HG03432 (cell line): Measurements from ENCODE around the gene FASLG.
"Not testable (repeated sequence)": the region's sequence is repeated elsewhere in the genome, so short reads cannot be mapped to it uniquely, and the experiment has no call there.

ENCODE experiments used
- ATAC-seq: cut with Tn5 transposase; IDR thresholded peaks from one replicate; pipeline ENCODE4 v1.9.1; 2021; ENCODE audit warnings: mild to moderate bottlenecking, moderate library complexity; ENCODE audit not compliant: unreplicated experiment

Gene FASLG, protein sequence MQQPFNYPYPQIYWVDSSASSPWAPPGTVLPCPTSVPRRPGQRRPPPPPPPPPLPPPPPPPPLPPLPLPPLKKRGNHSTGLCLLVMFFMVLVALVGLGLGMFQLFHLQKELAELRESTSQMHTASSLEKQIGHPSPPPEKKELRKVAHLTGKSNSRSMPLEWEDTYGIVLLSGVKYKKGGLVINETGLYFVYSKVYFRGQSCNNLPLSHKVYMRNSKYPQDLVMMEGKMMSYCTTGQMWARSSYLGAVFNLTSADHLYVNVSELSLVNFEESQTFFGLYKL

DNA sequence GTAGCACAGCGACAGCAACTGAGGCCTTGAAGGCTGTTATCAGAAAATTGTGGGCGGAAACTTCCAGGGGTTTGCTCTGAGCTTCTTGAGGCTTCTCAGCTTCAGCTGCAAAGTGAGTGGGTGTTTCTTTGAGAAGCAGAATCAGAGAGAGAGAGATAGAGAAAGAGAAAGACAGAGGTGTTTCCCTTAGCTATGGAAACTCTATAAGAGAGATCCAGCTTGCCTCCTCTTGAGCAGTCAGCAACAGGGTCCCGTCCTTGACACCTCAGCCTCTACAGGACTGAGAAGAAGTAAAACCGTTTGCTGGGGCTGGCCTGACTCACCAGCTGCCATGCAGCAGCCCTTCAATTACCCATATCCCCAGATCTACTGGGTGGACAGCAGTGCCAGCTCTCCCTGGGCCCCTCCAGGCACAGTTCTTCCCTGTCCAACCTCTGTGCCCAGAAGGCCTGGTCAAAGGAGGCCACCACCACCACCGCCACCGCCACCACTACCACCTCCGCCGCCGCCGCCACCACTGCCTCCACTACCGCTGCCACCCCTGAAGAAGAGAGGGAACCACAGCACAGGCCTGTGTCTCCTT, at the start of gene FASLG:
Gene FASLG (plus strand): TSS at position 233 of the 583 bp plus-strand sequence. CDS start 99 bp downstream, at position 332.
- no peak for ATAC-seq

DNA sequence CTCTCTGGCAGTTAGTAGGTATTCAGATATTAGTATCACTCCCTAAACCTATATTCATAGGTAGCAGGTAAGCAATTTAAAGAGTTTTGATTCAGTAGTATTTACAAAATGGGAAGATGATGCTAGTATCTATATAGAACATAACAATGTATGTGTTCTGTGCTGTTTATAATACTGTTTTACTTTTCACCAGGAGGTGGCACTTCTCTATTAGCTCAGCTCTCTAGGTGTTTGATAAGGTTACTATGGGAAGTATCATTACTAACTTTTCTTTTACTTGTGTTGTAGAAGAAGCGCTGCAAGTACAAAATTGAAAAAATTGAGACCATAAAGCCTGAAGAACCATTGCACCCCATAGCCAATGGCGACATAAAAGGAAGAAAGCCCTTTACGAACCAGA, 49.4 kb upstream of the FASLG start:
- ATAC-seq = no peak

DNA sequence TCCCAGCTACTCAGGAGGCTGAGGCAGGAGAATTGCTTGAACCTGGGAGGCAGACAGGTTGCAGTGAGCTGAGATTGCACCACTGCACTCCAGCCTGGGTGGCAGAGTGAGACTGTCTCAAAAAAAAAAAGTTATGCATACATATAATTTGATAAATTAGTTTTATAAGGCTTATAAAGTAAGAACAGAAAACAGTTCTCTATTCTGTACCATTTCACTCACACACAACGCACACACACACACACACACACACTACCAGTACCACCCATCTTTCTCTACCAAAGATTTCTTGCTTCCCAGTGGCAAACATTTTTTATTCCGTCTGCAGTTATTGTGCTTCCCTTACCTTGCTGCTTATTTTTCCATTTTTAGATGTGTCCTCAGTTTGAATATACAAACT, 46.4 kb upstream of the FASLG start:
- no peak for ATAC-seq

DNA sequence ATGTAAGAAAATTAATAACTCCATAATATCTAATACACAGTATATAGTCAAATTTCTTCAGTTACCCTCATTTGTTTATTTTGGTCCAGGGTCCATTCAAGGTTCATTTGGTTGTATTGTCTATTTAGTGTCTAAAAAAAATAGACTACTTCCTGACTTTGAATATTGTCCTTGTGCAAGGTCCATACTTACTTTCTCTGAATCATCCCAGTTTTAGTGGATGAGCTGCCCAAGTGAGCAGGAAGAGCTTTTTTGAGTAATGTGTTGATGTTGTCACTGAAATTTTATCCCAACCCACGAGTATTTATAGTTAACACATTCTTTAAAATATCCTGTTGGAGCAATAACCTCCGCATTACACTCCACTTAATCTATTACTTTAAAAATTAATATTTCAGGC, 45.6 kb upstream of the FASLG start:
- no peak for ATAC-seq

DNA sequence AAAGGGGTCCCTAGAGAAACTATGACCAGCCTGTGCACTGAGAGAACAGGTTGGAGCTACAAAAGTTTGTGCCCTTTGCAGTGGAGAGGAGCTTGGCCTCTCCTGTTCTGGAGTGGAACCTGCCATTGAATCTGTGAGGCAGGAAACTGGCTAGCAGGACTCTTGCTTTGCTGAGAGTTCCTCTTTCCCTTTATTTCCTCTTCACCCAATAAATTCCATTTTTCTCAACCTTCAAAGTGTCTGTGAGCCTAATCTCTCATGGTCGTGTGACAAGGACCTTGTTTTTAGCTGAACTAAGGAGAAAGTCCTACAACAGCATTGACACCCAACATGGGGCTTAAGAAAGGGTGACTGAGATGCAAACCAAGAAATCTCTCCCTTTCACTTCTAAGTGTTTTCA, 42.7 kb upstream of the FASLG start:
- ATAC-seq = no peak

DNA sequence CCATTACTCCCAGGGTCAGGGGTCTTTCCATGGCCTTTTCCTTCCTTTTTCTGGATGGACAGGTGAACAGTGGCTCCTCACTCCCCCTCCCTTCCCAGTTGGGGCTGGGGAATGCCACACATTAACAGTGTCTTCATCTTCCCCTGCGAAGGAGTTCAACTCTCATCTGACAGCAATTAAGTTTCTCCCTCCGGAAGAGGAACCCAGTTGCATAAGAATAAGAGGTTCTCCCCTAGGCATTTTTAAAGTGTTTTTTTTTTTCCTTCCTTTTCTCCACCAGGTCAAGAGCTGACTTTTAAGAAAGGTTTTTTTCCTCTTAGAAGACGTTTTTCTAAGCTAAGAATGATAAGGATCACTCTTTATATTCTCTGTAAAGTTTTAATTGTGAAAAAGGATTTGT, 42.3 kb upstream of the FASLG start:
- ATAC-seq = no peak

DNA sequence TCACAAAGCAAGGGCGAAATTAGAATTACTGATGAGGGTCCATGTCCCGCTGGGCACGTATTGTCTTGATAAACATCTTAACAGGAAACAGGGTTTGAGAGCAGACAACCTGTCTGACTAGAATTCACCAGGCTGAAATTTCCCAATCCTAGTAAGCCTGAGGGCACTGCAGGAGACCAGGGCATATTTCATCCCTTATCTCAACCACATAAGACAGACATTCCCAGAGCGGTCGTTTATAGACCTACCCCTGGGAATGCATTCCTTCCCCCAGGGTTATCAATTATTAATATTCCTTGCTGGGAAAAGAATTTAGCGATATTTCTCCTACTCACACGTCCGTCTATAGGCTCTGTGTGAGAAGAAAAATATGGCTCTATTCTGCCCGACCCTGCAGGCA, 38.3 kb upstream of the FASLG start:
- ATAC-seq = not testable (repeated sequence)

DNA sequence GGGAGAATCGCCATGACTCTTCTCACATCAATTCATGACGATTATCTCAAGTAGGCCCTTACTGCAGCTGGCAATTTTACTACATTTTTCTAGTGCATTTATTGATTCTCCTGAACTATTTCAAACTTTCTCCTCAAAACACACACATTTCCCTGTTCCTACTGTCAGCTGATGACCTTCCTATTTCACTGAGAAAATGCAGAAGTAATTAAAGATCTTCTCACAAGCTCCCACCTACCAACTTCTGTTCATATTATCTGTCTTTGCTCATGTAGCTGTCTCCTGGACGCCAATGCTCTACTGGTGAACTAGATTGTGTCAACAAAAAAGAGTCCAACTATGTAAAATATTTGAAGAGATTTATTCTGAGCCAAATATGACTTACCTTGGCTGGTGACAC, 36.4 kb upstream of the FASLG start:
- no peak for ATAC-seq

DNA sequence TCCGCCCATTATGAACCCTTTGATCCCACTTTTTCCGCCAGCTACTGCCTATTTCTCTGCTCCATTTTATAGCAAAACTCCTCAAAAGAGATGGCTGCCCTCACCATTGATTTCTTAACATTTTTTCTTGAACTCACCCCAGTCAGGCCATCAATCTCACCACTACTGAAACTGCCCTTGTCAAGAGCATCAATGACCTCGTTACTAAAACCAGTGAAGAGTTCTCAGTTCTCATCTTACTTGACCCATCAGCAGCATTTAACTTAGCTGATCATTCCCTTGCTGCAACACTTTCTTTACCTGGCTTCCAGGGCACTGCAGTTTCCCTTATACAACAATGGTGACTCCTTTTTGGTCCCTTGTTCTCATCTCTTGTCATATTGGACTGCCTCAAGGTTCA, 35.2 kb upstream of the FASLG start:
- no peak for ATAC-seq

DNA sequence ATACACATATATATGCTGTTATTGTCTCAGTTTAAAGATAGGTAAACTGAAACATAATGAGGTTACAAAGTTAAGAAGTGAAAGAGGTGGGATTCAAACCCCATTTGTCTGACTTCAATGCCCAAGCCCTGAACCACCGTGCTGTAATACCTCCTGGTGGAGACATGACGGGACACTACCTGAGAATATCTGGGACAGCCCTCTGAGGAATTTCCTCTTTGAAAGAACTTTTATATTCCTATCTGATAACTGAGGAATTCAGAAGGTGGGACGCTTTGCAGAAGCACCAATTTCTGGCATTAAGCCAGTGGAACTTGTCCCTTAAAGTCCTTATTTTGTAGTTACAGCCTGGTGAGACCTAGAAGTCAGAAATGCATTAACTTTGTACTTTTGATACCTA, 32.1 kb upstream of the FASLG start:
- ATAC-seq = no peak

DNA sequence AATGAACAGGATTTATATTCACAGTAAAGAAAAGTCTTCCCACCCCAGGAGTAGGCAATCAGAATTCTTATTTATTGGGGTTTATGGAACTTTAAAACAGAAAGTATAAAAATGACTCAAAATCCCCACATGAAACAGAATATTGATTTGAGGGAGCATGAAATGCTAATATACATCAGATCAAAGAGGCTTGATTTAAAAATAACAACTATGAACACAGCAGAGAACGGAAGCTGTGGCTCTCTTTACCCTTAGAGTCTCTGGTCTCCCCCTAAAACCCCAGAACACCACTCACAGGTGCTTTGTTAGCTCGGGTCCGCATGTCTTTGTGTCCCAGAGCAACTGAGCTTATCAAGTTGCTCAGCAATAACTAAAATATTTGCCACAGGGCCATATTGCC, 31.2 kb upstream of the FASLG start:
- ATAC-seq = no peak

DNA sequence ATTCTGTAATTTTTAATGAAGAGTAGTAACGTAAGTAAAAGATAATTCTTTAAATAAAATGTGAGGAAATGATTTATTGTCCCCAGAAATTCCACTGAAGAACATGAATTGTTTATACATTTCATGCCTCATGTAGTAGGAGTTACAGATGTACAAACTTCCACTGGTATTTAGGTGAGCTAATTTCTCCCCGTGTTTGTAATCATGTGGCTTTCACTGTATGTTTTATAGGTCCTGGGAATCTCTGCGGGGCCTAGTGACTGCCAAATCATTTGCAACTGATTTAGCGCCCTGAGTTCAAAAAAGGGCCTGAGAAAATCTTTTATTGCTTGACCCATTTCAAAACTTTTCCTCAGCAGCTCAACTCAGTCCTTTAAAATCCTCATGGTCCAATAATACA, 30.5 kb upstream of the FASLG start:
- ATAC-seq = no peak

DNA sequence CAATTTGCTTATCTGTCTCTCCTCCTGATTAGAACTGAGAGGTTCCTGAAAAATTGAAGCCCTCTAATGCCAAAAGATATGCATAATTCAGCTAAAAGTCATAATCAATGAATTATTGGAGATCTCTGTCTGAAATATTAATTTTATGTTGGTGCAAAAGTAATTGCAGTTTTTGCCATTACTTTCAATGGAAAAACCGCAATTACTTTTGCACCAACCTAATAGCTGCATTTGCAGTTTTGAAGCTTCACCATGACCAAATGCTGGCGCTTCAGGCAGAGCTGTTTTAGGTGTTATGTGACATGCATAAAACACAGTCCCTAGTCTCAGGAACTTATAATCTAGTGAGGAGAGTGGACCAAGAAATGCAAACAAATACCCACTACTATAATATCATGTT, 29.7 kb upstream of the FASLG start:
- no peak for ATAC-seq

DNA sequence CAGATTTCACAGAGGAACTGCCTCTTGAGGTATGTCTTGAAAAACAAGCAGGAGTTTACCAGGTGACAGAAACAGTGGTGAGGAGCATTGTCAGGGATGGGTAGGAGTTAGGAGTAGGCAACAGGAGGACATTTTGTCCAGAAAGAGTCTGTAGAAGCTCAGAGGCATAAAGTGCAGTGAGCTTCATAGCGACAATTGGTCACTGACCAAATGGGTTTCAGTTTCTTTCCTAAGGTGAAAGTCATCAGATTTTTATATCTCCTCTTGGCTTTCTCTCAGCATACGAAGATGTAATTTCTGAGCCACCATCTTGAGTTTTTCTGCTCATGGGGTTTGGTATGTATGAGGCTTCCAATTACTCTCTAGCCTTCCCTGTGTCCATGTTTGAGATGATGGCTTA, 29.3 kb upstream of the FASLG start:
- no peak for ATAC-seq

DNA sequence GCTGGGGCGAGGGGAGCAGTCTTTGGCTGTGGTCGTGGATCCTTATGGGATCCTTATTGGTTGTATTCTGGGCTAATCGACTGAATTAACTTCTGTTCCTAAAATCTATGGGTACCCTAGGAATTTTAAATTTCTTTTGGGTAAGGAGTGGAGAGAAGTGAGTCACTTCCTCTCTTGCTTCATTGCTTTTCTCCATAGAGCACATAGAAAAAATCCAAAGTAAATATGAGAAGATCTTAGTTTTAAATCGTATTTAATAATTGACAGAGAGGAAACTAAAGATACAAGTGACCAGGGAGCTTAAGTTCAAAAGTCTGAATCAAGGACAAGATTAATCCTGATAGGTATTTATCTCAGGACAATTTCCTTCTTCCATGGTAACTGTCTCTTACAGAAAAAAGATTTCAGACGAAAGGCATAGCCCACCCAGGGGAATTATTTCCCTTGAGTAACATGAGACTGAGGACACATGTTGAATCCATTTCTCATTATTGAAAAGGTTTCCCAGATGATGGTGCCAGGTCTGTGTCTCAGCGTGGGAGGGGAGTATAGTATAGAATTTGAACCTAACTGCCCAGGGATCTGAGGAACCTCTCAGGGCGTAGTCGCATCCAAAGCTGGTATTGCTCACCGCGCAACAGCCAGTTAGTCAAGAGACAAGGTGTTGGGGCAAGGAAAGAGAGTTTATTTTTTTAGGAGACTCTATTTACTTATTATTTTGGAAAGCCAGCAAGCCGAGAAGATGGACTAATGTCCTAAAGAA, 28.7 kb upstream of the FASLG start:
- no peak for ATAC-seq

DNA sequence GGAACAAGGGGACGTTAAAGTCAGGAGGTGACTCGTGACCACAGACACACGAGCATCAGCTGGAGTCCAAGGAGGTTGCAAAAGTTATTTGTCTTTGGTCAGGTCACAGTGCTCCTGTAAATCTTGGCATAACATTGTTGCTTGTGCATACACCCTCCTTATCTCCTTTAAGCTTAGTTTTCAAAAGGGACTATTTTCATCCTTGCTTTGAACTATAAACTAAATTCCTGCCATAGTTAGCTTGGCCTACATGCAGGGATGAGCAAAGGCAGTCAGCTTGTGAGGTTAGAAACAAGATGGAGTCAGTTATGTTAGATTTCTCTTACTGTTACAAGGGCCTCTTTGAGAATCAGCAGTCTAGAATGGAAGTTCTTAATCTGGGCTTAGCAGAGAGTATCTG, 28.0 kb upstream of the FASLG start:
- no peak for ATAC-seq

DNA sequence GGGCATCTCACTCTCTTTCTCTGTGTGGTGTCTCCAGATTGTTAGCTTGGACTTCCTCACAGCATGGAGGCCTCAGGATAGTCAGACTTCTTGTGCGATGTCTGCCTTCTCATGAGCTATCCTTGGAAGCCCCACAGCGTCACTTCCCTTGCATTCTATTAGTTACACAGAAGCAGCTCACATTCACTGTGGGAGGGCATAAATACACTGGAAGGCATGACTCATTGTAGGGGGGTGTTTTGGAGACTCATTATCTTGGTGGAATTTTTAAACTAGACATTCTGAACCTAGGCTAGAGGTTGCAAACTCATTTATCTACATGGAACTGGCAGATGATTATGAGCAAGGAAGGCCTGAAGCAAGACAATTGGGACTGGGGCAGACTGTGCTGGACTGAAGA, 21.4 kb upstream of the FASLG start:
- ATAC-seq = no peak

DNA sequence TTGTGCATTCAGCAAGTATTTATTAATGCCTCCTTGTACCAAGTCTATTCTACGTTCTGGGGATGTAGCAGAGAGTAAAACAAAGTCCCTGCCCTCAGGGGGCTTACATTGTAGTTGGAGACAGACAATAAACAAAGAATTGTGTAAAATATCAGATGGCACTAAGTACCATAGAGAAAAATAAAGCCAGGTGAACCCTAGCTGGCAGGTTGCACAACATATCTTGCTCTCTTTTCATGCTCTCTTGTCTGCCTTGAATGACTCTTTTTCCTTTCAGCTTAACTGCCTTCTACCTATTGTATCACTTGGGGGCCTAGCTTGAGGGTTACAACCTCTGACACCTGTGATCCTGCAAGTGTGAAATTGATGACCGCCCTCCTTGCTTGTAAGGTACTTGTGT, 20.7 kb upstream of the FASLG start:
- no peak for ATAC-seq

DNA sequence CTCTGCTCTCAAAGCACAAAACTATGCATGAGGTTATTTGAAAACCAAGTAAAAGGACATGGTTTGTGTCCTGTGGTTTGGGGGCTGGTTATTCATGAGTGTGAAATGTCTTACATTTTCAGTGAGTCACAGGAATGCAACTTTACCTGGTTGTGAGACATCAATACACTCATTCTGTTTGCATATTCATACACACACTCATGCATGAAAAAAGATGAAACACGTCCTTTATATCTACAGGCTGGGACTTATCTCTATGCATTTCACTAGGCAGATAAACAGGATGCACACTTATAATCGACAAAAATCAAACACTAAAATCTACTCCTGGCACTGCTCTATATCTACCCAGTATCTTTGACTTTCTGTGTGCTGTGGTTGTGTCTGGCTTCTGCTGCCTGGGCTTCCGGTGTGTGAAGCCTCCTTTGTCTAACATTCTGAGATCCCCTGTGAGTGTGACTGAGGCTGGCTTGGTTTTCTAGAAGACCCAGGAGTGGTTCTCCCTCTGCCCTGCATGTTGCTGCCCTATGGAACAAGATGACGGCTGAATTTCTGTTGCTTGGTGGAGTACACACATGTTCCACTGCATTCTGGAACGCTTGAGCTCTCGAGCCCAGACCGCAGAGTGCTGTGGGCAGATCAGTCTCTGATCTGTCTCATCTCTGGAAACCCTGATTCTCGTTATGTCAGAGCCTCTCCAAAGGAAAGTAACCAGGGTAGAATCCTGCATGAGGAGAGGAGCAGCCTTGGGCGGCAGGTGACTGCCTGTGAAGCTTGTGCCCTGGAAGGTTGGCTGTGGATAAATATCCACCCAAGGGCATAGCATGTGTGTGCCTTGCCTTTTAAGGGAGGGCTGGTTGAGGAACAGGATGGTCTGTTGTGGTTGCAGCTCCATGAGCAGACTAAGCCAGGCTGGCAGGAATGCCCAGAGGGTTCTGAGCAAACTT, 19.7 kb upstream of the FASLG start:
- ATAC-seq = peak; percentile 51

DNA sequence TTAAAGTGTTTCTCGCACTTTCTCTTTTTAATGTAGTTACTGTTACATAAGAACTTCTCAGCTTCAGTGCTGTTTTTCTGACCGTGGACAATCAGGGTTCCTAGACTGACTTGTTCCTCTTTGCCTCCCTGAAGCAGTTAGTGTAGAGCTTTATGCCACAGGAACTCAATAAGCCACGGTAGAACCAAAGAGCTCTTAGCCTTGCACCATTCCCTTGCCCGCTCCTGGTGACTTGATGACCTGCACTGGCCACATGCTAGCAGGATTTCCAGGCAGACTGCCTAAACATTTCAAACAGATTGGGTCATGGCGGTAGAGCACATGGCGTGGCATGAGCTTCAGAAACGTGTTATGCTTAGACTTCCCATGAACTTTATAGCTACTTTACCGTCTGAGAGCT, 18.8 kb upstream of the FASLG start:
- no peak for ATAC-seq

DNA sequence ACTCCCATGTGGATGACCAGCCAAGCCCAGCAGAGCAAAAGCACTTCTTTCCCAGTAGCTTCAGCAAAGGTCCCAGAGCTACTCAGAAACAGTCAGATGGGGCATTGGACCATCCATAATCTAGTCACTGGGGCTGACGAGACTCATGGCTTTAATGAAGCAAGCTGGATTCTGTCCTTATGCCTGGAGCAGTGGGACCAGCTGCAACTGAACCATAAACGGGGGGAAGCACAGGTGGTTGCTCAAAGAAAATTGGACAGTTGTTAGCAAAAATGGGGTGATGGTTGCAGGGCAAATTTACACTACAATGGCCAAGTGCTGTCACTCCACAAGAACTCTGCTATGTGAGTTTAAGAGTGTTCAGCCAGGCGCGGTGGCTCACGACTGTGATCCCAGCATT, 17.4 kb upstream of the FASLG start:
- ATAC-seq = no peak
